HG02678 (cell line): ENCODE data around the gene KLK15.

Experiments used
- ATAC-seq: cut with Tn5 transposase; IDR thresholded peaks from one replicate; pipeline ENCODE4 v1.9.1; 2021; ENCODE audit warnings: mild to moderate bottlenecking, moderate library complexity; ENCODE audit not compliant: unreplicated experiment

Gene KLK15

GRCh38 chr19:50779504-50780457 lies 53.6 kb downstream of the KLK15 start:
- ATAC-seq, result no peak

GRCh38 chr19:50778906-50779430 lies 54.4 kb downstream of the KLK15 start:
- no peak for ATAC-seq

DNA sequence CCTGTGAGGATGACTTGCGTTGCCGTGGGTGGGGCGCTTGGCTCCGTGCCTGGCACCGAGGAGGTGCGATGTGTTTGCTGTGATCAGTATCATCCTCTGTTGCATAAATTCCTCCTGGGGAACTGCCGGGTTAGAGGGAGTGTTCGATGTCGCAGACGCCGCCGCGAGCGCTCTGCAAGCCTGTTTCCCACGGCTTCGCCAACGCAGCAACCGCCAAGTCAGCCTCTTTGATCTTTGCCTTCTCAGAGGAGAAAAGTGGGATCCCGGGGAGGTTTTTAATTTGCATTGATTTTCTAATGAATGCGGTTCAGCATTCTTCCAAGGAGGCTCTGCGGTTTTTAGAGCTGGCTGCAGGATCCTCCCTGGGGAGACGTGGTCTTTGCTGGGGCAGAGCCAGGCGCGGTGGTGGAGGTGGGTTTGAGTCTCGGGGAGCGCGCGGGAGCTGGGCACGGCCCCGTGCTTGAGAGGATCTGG lies 55.5 kb downstream of the KLK15 start:
- no peak for ATAC-seq

DNA sequence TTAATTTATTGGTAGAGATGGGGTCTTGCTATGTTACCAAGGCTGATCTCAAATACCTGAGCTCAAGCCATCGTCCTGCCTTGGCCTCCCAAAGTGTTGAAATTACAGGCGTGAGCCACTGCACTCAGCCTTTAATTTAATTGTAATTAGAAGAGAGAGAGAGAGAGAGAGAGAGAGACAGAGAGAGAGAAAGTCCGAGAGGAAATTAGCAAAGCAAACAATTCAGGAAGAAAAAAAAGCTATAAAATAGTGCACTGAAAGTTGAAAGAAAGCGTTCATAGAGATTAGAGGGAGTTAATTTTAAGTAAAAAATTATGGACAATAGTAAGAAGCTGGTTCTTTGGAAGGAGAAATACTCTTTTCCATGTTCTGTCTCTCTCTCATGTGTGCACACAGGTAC lies 56.1 kb downstream of the KLK15 start:
- ATAC-seq, result no peak

DNA sequence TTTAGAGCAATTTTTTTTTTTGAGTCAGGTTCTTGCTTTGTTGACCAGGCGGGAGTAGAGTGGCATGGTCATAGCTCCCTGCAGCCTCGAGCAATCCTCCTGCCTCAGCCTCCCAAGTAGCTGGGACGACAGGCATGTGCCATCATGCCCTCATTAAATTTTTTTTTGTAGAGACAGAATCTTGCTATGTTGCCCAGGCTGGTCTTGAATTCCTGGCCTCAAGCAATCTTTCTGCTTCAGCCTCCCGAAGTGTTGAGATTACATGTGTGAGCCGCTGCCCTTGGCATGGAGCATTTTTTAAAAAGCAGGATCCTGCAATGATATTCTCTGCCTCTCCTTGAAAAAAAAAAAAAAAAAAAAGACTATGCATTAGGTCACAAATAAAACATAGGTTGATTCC lies 57.2 kb downstream of the KLK15 start:
- ATAC-seq, result no peak
